NCI-H1105 (cell line): ENCODE measurements around the gene DSCAML1.

ENCODE experiments used
- DNase-seq: peaks from one replicate; lab custom pipeline; 2025; lab: John Stamatoyannopoulos, UW

DSCAML1 gene

GRCh38 chr11:117442049-117442868 is 354.8 kb downstream of the DSCAML1 start:
- no peak for DNase-seq

- DNase-seq: no peak
These were observed 355.7 kb downstream of the DSCAML1 start for GRCh38 chr11:117441146-117441975.

GRCh38 chr11:117440258-117440657 is 356.8 kb downstream of the DSCAML1 start:
- DNase-seq: no peak

GRCh38 chr11:117439256-117439655 is 357.8 kb downstream of the DSCAML1 start:
- no peak for DNase-seq

GRCh38 chr11:117438371-117439000 is 358.5 kb downstream of the DSCAML1 start:
- DNase-seq: no peak

- DNase-seq: no peak
These were observed 359.3 kb downstream of the DSCAML1 start for GRCh38 chr11:117437791-117438130.

- DNase-seq: no peak
These were observed 359.8 kb downstream of the DSCAML1 start for GRCh38 chr11:117437041-117437790.

- DNase-seq: no peak
These were observed 361.7 kb downstream of the DSCAML1 start for GRCh38 chr11:117435326-117435725.

GRCh38 chr11:117434481-117434880 is 362.5 kb downstream of the DSCAML1 start:
- no peak for DNase-seq

GRCh38 chr11:117433717-117434116 is 363.3 kb downstream of the DSCAML1 start:
- no peak for DNase-seq

GRCh38 chr11:117431436-117431835 is 365.6 kb downstream of the DSCAML1 start:
- DNase-seq: no peak

- DNase-seq: no peak
These were observed 366.6 kb downstream of the DSCAML1 start for GRCh38 chr11:117430293-117430955.

GRCh38 chr11:117428856-117429229 is 368.2 kb downstream of the DSCAML1 start:
- DNase-seq: no peak

- DNase-seq: no peak
These were observed 368.7 kb downstream of the DSCAML1 start for GRCh38 chr11:117428186-117428855.

GRCh38 chr11:117427356-117427874 is 369.6 kb downstream of the DSCAML1 start:
- no peak for DNase-seq

- no peak for DNase-seq
These were observed 370.1 kb downstream of the DSCAML1 start for GRCh38 chr11:117426941-117427340.

GRCh38 chr11:117426297-117426685 is 370.7 kb downstream of the DSCAML1 start:
- DNase-seq: peak; percentile 63

GRCh38 chr11:117425679-117426296 is 371.2 kb downstream of the DSCAML1 start:
- no peak for DNase-seq

GRCh38 chr11:117424781-117425180 is 372.2 kb downstream of the DSCAML1 start:
- DNase-seq: no peak

GRCh38 chr11:117423046-117423575 is 373.9 kb downstream of the DSCAML1 start:
- DNase-seq: no peak
